ENCODE data around the gene CELSR1.

The CELSR1 gene

DNA sequence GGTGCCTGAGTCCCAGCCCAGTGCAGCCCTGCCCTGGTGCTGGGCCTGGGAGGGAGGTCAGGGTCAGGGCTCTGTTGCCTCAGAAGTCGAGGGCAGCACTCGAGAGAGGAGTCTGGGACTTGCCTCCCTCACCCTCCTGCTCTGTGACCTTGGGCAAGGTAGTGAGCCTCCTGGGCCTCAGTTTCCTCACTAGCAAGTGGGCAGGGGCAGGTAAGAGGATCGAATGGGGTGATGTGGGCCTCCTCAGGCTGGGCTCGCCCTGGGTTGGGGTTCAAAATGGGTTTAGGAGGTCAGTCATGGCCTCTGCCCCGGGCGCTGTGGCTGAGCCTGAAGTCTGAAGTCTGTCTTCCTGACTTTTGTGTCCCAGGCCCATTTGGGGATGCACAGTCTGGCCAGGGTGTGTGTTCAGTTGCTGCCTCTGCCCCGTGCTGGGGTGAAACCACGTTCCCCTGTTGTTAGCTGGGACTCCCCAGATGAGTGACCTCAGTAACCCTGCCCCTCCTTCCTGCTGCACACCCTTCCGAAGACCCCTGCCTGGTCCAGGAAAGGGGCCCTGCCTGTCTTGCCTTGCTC, 40.9 kb upstream of the CELSR1 start:
- Histone ChIP-seq H3K79me2 (ENCODE audit: control insufficient read depth, insufficient read depth, low read length, poor library complexity) (peaks cover 8% of the 10 kb centered on the region), H2AK5ac (ENCODE audit: low read length) (no peak overlapping the region), H3K27ac (ENCODE audit: low read depth, low read length) (no peak overlapping the region), H2BK5ac (ENCODE audit: low read depth, low read length, poor library complexity) (no peak overlapping the region), H3K9ac (ENCODE audit: low read length) (no peak overlapping the region), H2BK120ac (ENCODE audit: insufficient read depth, low read length, poor library complexity) (no peak overlapping the region), H3K14ac (ENCODE audit: low read length) (no peak overlapping the region), H3K27me3 (ENCODE audit: insufficient read depth, low read length) (no peaks in the 10 kb centered on the region), H3K36me3 (ENCODE audit: control insufficient read depth in 1 of 2, insufficient read depth in 2 of 2, low read length in 2 of 2) (no peaks in the 10 kb centered on the region), H4K12ac (ENCODE audit: low read depth, low read length) (no peak overlapping the region), H3K79me1 (ENCODE audit: low read length) (peaks cover 14% of the 10 kb centered on the region), H4K91ac (ENCODE audit: low read depth, low read length) (peak overlapping the region; percentile 2), H3K4me3 (ENCODE audit: low read depth, low read length) (peak overlapping the region; percentile 11), H2BK12ac (ENCODE audit: low read length) (no peak overlapping the region), H3K23ac (ENCODE audit: low read length) (no peak overlapping the region), H4K8ac (ENCODE audit: low read depth, low read length) (no peak overlapping the region), H3K4me1 (ENCODE audit: control insufficient read depth in 1 of 2, insufficient read depth in 2 of 2, low read length in 2 of 2) (peaks cover 32 to 40% of the 10 kb centered on the region in 2 experiments), H3K4ac (ENCODE audit: low read depth, low read length) (peak overlapping the region; percentile 14), H3K4me2 (ENCODE audit: low read length) (no peak overlapping the region), H3K18ac (ENCODE audit: low read length) (peak overlapping the region; percentile 17), H3K9me3 (ENCODE audit: insufficient read depth, low read depth, low read length) (peaks cover 3% of the 10 kb centered on the region), H2AFZ (ENCODE audit: insufficient read depth, low read length, poor library complexity) (no peak overlapping the region)
- no CpG with 5 or more reads among the region's 9 CpGs for WGBS (ENCODE audit: extremely low coverage, insufficient coverage, insufficient read length)
- no peak for DNase-seq

DNA sequence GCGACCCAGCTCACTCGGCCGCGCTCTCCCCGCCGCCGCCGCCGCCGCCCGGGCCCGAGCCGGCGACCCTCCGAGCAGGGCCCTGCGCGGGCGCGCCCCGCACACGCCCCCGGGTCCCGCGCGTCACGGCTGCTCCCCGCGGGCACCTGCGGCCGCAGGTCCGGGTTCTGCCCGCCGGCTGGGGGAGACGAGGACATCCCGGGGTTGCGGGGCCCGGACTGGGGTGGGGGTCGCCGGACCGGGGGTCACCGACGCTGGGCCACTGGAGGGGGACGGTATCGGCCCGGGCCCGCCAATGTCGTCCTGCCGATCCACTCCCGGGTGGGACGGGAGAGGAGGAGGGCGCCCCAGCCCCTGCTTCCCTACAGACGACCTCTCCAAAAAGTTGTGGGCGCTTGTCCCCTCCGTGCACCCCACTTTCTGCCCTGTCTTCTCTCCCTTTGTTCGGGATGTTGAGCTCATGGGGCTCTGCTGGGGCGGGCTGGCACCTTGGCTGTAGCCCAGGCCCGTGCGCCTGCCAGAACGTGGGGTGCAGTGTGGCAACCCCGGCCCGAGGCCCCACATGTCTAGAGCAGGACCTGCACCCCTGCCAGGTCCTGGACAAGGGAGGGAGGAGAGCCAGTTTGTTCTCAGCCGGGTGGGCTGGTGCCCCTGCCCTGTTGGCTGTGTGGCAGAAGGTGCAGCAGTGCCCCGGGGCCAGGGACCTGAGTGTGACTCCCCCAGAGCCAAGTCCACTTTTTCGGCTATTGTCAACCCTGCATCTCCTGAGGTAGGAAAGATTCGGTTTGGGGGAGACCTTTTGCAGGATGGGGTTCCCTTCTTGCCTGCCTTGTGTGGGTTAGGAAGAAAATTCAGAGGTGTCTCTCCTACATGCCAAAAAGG, 40.2 kb upstream of the CELSR1 start:
- H4K91ac ChIP-seq (ENCODE audit: low read depth, low read length) = peak overlapping the region; percentile 73
- peak overlapping the region; percentile 67 for H4K8ac ChIP-seq (ENCODE audit: low read depth, low read length)
- no peak overlapping the region for H2BK12ac ChIP-seq (ENCODE audit: low read length)
- H3K27ac ChIP-seq (ENCODE audit: low read depth, low read length) = no peak overlapping the region
- H2AFZ ChIP-seq (ENCODE audit: insufficient read depth, low read length, poor library complexity) = peak overlapping the region; percentile 41
- no peaks in the 10 kb centered on the region for H3K36me3 ChIP-seq (ENCODE audit: control insufficient read depth in 1 of 2, insufficient read depth in 2 of 2, low read length in 2 of 2)
- no peak overlapping the region for H2BK120ac ChIP-seq (ENCODE audit: insufficient read depth, low read length, poor library complexity)
- H2AK5ac ChIP-seq (ENCODE audit: low read length) = peak overlapping the region; percentile 0
- H3K4ac ChIP-seq (ENCODE audit: low read depth, low read length) = peak overlapping the region; percentile 44
- no peak overlapping the region for H2BK5ac ChIP-seq (ENCODE audit: low read depth, low read length, poor library complexity)
- H3K4me1 ChIP-seq (ENCODE audit: control insufficient read depth in 1 of 2, insufficient read depth in 2 of 2, low read length in 2 of 2) = peaks cover 32 to 40% of the 10 kb centered on the region in 2 experiments
- peaks cover 14% of the 10 kb centered on the region for H3K79me1 ChIP-seq (ENCODE audit: low read length)
- peak overlapping the region; percentile 51 for H3K4me2 ChIP-seq (ENCODE audit: low read length)
- H3K9me3 ChIP-seq (ENCODE audit: insufficient read depth, low read depth, low read length) = peaks cover 4% of the 10 kb centered on the region
- no peak overlapping the region for H3K23ac ChIP-seq (ENCODE audit: low read length)
- peak overlapping the region; percentile 78 for H3K4me3 ChIP-seq (ENCODE audit: low read depth, low read length)
- no peak for DNase-seq
- H4K12ac ChIP-seq (ENCODE audit: low read depth, low read length) = no peak overlapping the region
- H3K79me2 ChIP-seq (ENCODE audit: control insufficient read depth, insufficient read depth, low read length, poor library complexity) = peaks cover 8% of the 10 kb centered on the region
- H3K18ac ChIP-seq (ENCODE audit: low read length) = peak overlapping the region; percentile 17
- H3K14ac ChIP-seq (ENCODE audit: low read length) = peak overlapping the region; percentile 55
- H3K27me3 ChIP-seq (ENCODE audit: insufficient read depth, low read length) = no peaks in the 10 kb centered on the region
- H3K9ac ChIP-seq (ENCODE audit: low read length) = no peak overlapping the region
- WGBS (ENCODE audit: extremely low coverage, insufficient coverage, insufficient read length) = no CpG with 5 or more reads among the region's 65 CpGs

GRCh38 chr22:46576556-46577367, 39.3 kb upstream of the CELSR1 start:
- WGBS (ENCODE audit: extremely low coverage, insufficient coverage, insufficient read length) = no CpG with 5 or more reads among the region's 142 CpGs
- Histone ChIP-seq H2BK5ac (ENCODE audit: low read depth, low read length, poor library complexity) (peak overlapping the region; percentile 31), H3K4me3 (ENCODE audit: low read depth, low read length) (peak overlapping the region; percentile 78)

GRCh38 chr22:46575911-46576555, 38.6 kb upstream of the CELSR1 start:
- peak overlapping the region; percentile 36 for H3K9ac ChIP-seq (ENCODE audit: low read length)
- H3K79me1 ChIP-seq (ENCODE audit: low read length) = peaks cover 14% of the 10 kb centered on the region
- no CpG with 5 or more reads among the region's 10 CpGs for WGBS (ENCODE audit: extremely low coverage, insufficient coverage, insufficient read length)
- peak overlapping the region; percentile 63 for H4K12ac ChIP-seq (ENCODE audit: low read depth, low read length)
- H3K4me3 ChIP-seq (ENCODE audit: low read depth, low read length) = peak overlapping the region; percentile 71
- H3K4ac ChIP-seq (ENCODE audit: low read depth, low read length) = peak overlapping the region; percentile 80
- H3K23ac ChIP-seq (ENCODE audit: low read length) = no peak overlapping the region
- peak overlapping the region; percentile 66 for H2AFZ ChIP-seq (ENCODE audit: insufficient read depth, low read length, poor library complexity)
- no peaks in the 10 kb centered on the region for H3K36me3 ChIP-seq (ENCODE audit: control insufficient read depth in 1 of 2, insufficient read depth in 2 of 2, low read length in 2 of 2)
- peak overlapping the region; percentile 71 for H3K18ac ChIP-seq (ENCODE audit: low read length)
- H3K14ac ChIP-seq (ENCODE audit: low read length) = peak overlapping the region; percentile 88
- peak overlapping the region; percentile 96 for H3K4me2 ChIP-seq (ENCODE audit: low read length)
- H4K91ac ChIP-seq (ENCODE audit: low read depth, low read length) = peak overlapping the region; percentile 91
- H3K27me3 ChIP-seq (ENCODE audit: insufficient read depth, low read length) = no peaks in the 10 kb centered on the region
- peak overlapping the region; percentile 74 for H3K27ac ChIP-seq (ENCODE audit: low read depth, low read length)
- peak overlapping the region; percentile 34 for H2AK5ac ChIP-seq (ENCODE audit: low read length)
- peak; percentile 61 for DNase-seq
- peak overlapping the region; percentile 48 for H2BK12ac ChIP-seq (ENCODE audit: low read length)
- peaks cover 5% of the 10 kb centered on the region for H3K79me2 ChIP-seq (ENCODE audit: control insufficient read depth, insufficient read depth, low read length, poor library complexity)
- peak overlapping the region; percentile 31 for H2BK5ac ChIP-seq (ENCODE audit: low read depth, low read length, poor library complexity)
- peaks cover 7% of the 10 kb centered on the region for H3K9me3 ChIP-seq (ENCODE audit: insufficient read depth, low read depth, low read length)
- peak overlapping the region; percentile 88 for H4K8ac ChIP-seq (ENCODE audit: low read depth, low read length)
- H2BK120ac ChIP-seq (ENCODE audit: insufficient read depth, low read length, poor library complexity) = peak overlapping the region; percentile 21
- H3K4me1 ChIP-seq (ENCODE audit: control insufficient read depth in 1 of 2, insufficient read depth in 2 of 2, low read length in 2 of 2) = peaks cover 32 to 40% of the 10 kb centered on the region in 2 experiments

More at GRCh38 chr22:46576556-46577367, 39.3 kb upstream of the CELSR1 start:
- Histone ChIP-seq H4K8ac (ENCODE audit: low read depth, low read length) (peak overlapping the region; percentile 88), H3K9ac (ENCODE audit: low read length) (peak overlapping the region; percentile 56), H3K4me1 (ENCODE audit: control insufficient read depth in 1 of 2, insufficient read depth in 2 of 2, low read length in 2 of 2) (peaks cover 32 to 40% of the 10 kb centered on the region in 2 experiments), H3K79me2 (ENCODE audit: control insufficient read depth, insufficient read depth, low read length, poor library complexity) (peaks cover 6% of the 10 kb centered on the region), H4K91ac (ENCODE audit: low read depth, low read length) (peak overlapping the region; percentile 91), H3K4ac (ENCODE audit: low read depth, low read length) (peak overlapping the region; percentile 80), H3K9me3 (ENCODE audit: insufficient read depth, low read depth, low read length) (peaks cover 7% of the 10 kb centered on the region), H3K23ac (ENCODE audit: low read length) (no peak overlapping the region), H3K27ac (ENCODE audit: low read depth, low read length) (peak overlapping the region; percentile 48), H3K14ac (ENCODE audit: low read length) (peak overlapping the region; percentile 88), H2AFZ (ENCODE audit: insufficient read depth, low read length, poor library complexity) (peak overlapping the region; percentile 66), H4K12ac (ENCODE audit: low read depth, low read length) (peak overlapping the region; percentile 63), H3K27me3 (ENCODE audit: insufficient read depth, low read length) (no peaks in the 10 kb centered on the region), H3K79me1 (ENCODE audit: low read length) (peaks cover 14% of the 10 kb centered on the region), H2BK12ac (ENCODE audit: low read length) (peak overlapping the region; percentile 48), H3K4me2 (ENCODE audit: low read length) (peak overlapping the region; percentile 96), H2AK5ac (ENCODE audit: low read length) (peak overlapping the region; percentile 34), H3K18ac (ENCODE audit: low read length) (peak overlapping the region; percentile 71), H3K36me3 (ENCODE audit: control insufficient read depth in 1 of 2, insufficient read depth in 2 of 2, low read length in 2 of 2) (no peaks in the 10 kb centered on the region), H2BK120ac (ENCODE audit: insufficient read depth, low read length, poor library complexity) (peak overlapping the region; percentile 13)
- DNase-seq = peak in 1 of 2 donors; percentile 67

Measured in trophoblast cell (in vitro differentiated cells and primary cell).